ENCODE data around the gene RASSF10. TPM values are rescaled to one million over a fixed set of nuclear protein-coding genes. Genes with fewer than 3 reads are reported as not detected.
A peak's percentile ranks its signal among the peaks of the same experiment; 100 is the strongest.

The RASSF10 gene
- total RNA-seq, 1 experiment from 2014 or later = 3.2 TPM

DNA sequence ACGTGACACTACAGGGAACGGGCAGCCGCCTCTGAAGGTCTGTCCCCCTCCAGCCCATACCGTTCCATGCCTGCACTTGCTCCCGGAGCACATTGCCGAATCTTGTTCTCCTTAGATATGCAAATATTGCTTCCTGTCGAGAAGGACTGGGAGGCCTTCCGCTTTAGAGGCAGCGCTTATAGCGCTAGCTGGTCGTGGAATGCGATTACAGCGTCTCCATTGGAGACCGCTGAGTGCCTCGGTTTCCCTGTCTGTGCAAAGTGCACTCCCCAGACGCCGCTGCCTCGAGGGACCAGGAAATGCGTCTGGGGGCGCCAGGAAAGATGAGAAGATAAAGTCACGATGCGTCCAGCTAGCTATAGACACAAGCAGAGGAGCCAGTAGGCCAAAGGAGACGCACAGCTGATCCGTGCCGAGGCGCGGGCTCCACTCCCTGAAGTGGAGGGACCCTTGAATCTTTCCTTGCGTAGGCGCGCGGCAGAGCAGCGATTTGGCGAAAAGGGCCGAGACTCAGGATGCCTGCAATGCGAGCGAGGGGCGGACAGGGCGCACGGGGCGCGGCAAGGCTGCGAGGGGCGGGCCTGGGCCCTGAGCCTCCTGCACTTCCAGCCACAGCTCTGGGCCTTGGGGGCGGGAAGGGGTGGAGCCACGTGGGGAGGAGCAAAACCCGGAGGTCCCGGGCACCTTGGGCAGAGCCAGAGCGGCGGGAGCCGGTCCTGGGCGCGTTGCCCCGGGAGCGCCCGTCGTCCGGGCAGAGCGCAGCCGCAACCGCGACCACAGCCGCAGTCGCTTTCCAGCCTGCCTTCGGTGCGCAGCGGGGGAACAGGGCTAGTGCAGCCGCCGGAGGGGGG is at the start of gene RASSF10 (continued):
- no peak for TF ChIP-seq FOXP1 (CRISPR knock-in tag; IDR thresholded peaks at IDR 0.05; ENCODE audit: borderline replicate concordance)
- TF ChIP-seq TCF7 (CRISPR knock-in tag; IDR thresholded peaks at IDR 0.05; ENCODE audit: low read depth) = 0 out of 2 replicates have a peak, but pooled peaks have one; percentile 41
- TF ChIP-seq, protein P1, sequence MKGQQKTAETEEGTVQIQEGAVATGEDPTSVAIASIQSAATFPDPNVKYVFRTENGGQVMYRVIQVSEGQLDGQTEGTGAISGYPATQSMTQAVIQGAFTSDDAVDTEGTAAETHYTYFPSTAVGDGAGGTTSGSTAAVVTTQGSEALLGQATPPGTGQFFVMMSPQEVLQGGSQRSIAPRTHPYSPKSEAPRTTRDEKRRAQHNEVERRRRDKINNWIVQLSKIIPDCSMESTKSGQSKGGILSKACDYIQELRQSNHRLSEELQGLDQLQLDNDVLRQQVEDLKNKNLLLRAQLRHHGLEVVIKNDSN (CRISPR knock-in tag; IDR thresholded peaks at IDR 0.05) = peak; percentile 62; the same call in 1 of the 2 replicates
- TF ChIP-seq, protein P2, sequence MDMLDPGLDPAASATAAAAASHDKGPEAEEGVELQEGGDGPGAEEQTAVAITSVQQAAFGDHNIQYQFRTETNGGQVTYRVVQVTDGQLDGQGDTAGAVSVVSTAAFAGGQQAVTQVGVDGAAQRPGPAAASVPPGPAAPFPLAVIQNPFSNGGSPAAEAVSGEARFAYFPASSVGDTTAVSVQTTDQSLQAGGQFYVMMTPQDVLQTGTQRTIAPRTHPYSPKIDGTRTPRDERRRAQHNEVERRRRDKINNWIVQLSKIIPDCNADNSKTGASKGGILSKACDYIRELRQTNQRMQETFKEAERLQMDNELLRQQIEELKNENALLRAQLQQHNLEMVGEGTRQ (CRISPR knock-in tag; IDR thresholded peaks at IDR 0.05) = peak; percentile 79
- TF ChIP-seq, protein P3, sequence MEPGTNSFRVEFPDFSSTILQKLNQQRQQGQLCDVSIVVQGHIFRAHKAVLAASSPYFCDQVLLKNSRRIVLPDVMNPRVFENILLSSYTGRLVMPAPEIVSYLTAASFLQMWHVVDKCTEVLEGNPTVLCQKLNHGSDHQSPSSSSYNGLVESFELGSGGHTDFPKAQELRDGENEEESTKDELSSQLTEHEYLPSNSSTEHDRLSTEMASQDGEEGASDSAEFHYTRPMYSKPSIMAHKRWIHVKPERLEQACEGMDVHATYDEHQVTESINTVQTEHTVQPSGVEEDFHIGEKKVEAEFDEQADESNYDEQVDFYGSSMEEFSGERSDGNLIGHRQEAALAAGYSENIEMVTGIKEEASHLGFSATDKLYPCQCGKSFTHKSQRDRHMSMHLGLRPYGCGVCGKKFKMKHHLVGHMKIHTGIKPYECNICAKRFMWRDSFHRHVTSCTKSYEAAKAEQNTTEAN (CRISPR knock-in tag; IDR thresholded peaks at IDR 0.05) = peak; percentile 46; the same call in 1 of the 2 replicates
- peak; percentile 78; the same call in 1 of the 2 replicates for TF ChIP-seq ZNF232 (CRISPR knock-in tag; IDR thresholded peaks at IDR 0.05)
- TF ChIP-seq, protein P4, sequence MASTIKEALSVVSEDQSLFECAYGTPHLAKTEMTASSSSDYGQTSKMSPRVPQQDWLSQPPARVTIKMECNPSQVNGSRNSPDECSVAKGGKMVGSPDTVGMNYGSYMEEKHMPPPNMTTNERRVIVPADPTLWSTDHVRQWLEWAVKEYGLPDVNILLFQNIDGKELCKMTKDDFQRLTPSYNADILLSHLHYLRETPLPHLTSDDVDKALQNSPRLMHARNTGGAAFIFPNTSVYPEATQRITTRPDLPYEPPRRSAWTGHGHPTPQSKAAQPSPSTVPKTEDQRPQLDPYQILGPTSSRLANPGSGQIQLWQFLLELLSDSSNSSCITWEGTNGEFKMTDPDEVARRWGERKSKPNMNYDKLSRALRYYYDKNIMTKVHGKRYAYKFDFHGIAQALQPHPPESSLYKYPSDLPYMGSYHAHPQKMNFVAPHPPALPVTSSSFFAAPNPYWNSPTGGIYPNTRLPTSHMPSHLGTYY (CRISPR knock-in tag; IDR thresholded peaks at IDR 0.05) = no peak
- no peak for TF ChIP-seq ELF4 (CRISPR knock-in tag; IDR thresholded peaks at IDR 0.05; ENCODE audit: low read depth)
- TF ChIP-seq, protein P5, sequence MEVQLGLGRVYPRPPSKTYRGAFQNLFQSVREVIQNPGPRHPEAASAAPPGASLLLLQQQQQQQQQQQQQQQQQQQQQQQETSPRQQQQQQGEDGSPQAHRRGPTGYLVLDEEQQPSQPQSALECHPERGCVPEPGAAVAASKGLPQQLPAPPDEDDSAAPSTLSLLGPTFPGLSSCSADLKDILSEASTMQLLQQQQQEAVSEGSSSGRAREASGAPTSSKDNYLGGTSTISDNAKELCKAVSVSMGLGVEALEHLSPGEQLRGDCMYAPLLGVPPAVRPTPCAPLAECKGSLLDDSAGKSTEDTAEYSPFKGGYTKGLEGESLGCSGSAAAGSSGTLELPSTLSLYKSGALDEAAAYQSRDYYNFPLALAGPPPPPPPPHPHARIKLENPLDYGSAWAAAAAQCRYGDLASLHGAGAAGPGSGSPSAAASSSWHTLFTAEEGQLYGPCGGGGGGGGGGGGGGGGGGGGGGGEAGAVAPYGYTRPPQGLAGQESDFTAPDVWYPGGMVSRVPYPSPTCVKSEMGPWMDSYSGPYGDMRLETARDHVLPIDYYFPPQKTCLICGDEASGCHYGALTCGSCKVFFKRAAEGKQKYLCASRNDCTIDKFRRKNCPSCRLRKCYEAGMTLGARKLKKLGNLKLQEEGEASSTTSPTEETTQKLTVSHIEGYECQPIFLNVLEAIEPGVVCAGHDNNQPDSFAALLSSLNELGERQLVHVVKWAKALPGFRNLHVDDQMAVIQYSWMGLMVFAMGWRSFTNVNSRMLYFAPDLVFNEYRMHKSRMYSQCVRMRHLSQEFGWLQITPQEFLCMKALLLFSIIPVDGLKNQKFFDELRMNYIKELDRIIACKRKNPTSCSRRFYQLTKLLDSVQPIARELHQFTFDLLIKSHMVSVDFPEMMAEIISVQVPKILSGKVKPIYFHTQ (CRISPR knock-in tag; IDR thresholded peaks at IDR 0.05) = 0 out of 2 replicates have a peak, but pooled peaks have one; percentile 26
- TF ChIP-seq, protein P6, sequence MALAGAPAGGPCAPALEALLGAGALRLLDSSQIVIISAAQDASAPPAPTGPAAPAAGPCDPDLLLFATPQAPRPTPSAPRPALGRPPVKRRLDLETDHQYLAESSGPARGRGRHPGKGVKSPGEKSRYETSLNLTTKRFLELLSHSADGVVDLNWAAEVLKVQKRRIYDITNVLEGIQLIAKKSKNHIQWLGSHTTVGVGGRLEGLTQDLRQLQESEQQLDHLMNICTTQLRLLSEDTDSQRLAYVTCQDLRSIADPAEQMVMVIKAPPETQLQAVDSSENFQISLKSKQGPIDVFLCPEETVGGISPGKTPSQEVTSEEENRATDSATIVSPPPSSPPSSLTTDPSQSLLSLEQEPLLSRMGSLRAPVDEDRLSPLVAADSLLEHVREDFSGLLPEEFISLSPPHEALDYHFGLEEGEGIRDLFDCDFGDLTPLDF (CRISPR knock-in tag; IDR thresholded peaks at IDR 0.05) = no peak
- TF ChIP-seq, protein P7, sequence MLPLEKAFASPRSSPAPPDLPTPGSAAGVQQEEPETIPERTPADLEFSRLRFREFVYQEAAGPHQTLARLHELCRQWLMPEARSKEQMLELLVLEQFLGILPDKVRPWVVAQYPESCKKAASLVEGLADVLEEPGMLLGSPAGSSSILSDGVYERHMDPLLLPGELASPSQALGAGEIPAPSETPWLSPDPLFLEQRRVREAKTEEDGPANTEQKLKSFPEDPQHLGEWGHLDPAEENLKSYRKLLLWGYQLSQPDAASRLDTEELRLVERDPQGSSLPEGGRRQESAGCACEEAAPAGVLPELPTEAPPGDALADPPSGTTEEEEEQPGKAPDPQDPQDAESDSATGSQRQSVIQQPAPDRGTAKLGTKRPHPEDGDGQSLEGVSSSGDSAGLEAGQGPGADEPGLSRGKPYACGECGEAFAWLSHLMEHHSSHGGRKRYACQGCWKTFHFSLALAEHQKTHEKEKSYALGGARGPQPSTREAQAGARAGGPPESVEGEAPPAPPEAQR (CRISPR knock-in tag; IDR thresholded peaks at IDR 0.05) = no peak
- no peak for TF ChIP-seq ZNF219 (CRISPR knock-in tag; IDR thresholded peaks at IDR 0.05; ENCODE audit: borderline replicate concordance)
- TF ChIP-seq, protein P8, sequence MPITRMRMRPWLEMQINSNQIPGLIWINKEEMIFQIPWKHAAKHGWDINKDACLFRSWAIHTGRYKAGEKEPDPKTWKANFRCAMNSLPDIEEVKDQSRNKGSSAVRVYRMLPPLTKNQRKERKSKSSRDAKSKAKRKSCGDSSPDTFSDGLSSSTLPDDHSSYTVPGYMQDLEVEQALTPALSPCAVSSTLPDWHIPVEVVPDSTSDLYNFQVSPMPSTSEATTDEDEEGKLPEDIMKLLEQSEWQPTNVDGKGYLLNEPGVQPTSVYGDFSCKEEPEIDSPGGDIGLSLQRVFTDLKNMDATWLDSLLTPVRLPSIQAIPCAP (CRISPR knock-in tag; IDR thresholded peaks at IDR 0.05) = no peak
- TF ChIP-seq SOX15 (CRISPR knock-in tag; IDR thresholded peaks at IDR 0.05) = no peak
- no peak; the same call in 1 of the 2 replicates for TF ChIP-seq KAT7 (CRISPR knock-in tag; IDR thresholded peaks at IDR 0.05; ENCODE audit: borderline replicate concordance)
- TF ChIP-seq, protein P9, sequence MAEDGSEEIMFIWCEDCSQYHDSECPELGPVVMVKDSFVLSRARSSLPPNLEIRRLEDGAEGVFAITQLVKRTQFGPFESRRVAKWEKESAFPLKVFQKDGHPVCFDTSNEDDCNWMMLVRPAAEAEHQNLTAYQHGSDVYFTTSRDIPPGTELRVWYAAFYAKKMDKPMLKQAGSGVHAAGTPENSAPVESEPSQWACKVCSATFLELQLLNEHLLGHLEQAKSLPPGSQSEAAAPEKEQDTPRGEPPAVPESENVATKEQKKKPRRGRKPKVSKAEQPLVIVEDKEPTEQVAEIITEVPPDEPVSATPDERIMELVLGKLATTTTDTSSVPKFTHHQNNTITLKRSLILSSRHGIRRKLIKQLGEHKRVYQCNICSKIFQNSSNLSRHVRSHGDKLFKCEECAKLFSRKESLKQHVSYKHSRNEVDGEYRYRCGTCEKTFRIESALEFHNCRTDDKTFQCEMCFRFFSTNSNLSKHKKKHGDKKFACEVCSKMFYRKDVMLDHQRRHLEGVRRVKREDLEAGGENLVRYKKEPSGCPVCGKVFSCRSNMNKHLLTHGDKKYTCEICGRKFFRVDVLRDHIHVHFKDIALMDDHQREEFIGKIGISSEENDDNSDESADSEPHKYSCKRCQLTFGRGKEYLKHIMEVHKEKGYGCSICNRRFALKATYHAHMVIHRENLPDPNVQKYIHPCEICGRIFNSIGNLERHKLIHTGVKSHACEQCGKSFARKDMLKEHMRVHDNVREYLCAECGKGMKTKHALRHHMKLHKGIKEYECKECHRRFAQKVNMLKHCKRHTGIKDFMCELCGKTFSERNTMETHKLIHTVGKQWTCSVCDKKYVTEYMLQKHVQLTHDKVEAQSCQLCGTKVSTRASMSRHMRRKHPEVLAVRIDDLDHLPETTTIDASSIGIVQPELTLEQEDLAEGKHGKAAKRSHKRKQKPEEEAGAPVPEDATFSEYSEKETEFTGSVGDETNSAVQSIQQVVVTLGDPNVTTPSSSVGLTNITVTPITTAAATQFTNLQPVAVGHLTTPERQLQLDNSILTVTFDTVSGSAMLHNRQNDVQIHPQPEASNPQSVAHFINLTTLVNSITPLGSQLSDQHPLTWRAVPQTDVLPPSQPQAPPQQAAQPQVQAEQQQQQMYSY (CRISPR knock-in tag; IDR thresholded peaks at IDR 0.05) = peak; percentile 98
- 0 out of 2 replicates have a peak, but pooled peaks have one; percentile 45 for TF ChIP-seq NR3C1 (CRISPR knock-in tag; conservative IDR thresholded peaks at IDR 0.05; ENCODE audit: low read depth)
- TF ChIP-seq SMAD3 (CRISPR knock-in tag; IDR thresholded peaks at IDR 0.05; ENCODE audit: borderline replicate concordance) = peak; percentile 19; the same call in 1 of the 2 replicates
- no peak; the same call in 1 of the 2 replicates for TF ChIP-seq CREM (CRISPR knock-in tag; IDR thresholded peaks at IDR 0.05)
- TF ChIP-seq, protein P10, sequence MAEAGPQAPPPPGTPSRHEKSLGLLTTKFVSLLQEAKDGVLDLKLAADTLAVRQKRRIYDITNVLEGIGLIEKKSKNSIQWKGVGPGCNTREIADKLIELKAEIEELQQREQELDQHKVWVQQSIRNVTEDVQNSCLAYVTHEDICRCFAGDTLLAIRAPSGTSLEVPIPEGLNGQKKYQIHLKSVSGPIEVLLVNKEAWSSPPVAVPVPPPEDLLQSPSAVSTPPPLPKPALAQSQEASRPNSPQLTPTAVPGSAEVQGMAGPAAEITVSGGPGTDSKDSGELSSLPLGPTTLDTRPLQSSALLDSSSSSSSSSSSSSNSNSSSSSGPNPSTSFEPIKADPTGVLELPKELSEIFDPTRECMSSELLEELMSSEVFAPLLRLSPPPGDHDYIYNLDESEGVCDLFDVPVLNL (CRISPR knock-in tag; IDR thresholded peaks at IDR 0.05; ENCODE audit: borderline replicate concordance, low read depth) = 0 out of 2 replicates have a peak, but pooled peaks have one; percentile 72
- peak; percentile 84; the same call in 1 of the 2 replicates for TF ChIP-seq MYBL2 (CRISPR knock-in tag; IDR thresholded peaks at IDR 0.05)
